Chondrocyte (in vitro differentiated cells): ENCODE results near the gene THAP5. TPM values are rescaled to one million over a fixed set of nuclear protein-coding genes. Genes with fewer than 3 reads are reported as not detected.

Experiments
- DNase-seq: peaks from one replicate; pipeline ENCODE4 v3.0.0; 2021; ENCODE audit warnings: mixed read lengths, low spot score
- H3K27ac Mint-ChIP-seq: one replicate; pipeline ENCODE4 v1.8.0; 2021; ENCODE audit warnings: mild to moderate bottlenecking, moderate library complexity, mixed read lengths; ENCODE audit not compliant: unreplicated experiment
- H3K27me3 Mint-ChIP-seq: 2 replicates; pipeline ENCODE4 v1.8.0; 2021; ENCODE audit warnings: low read depth, mixed read lengths
- H3K36me3 Mint-ChIP-seq: 2 replicates; pipeline ENCODE4 v1.8.0; 2021; ENCODE audit warnings: low read depth, mixed read lengths
- H3K4me1 Mint-ChIP-seq: 2 replicates; pipeline ENCODE4 v1.8.0; 2021; ENCODE audit warnings: low read depth, mild to moderate bottlenecking, mixed read lengths
- H3K4me3 Mint-ChIP-seq: one replicate; pipeline ENCODE4 v1.8.0; 2021; ENCODE audit warnings: mild to moderate bottlenecking, moderate library complexity, mixed read lengths; ENCODE audit not compliant: unreplicated experiment
- H3K9me3 Mint-ChIP-seq: 2 replicates; pipeline ENCODE4 v1.8.0; 2021; ENCODE audit warnings: low read depth, mixed read lengths
- CTCF ChIP-seq: fragments of 200-600 bp; sonication (generic); IDR thresholded peaks from 2 replicates; pipeline ENCODE4 v1.5.0; 2021; ENCODE audit warnings: antibody characterized with exemption, mild to moderate bottlenecking, moderate library complexity
- total RNA-seq: library from RNA; stranded (reverse); gene quantifications from 3 replicates; pipeline ENCODE4 v1.2.1, GENCODE V29; 2021

The THAP5 gene
- total RNA-seq, 1 donor from 2014 or later, result 22.4 TPM

GRCh38 chr7:108592646-108593201 lies 23.2 kb upstream of the THAP5 start:
- no peak overlapping the region for H3K27ac Mint-ChIP-seq
- no peak overlapping the region for H3K4me3 Mint-ChIP-seq
- DNase-seq, result no peak
- H3K36me3 Mint-ChIP-seq, result no peaks in the 10 kb centered on the region
- no peaks in the 10 kb centered on the region for H3K27me3 Mint-ChIP-seq
- no peaks in the 10 kb centered on the region for H3K9me3 Mint-ChIP-seq
- peaks cover 12% of the 10 kb centered on the region for H3K4me1 Mint-ChIP-seq
- TF ChIP-seq CTCF, result peak; percentile 58

- no peak for DNase-seq
- Mint-ChIP-seq H3K4me3 (no peak overlapping the region), H3K36me3 (no peaks in the 10 kb centered on the region), H3K27ac (no peak overlapping the region), H3K9me3 (no peaks in the 10 kb centered on the region), H3K4me1 (peaks cover 12% of the 10 kb centered on the region), H3K27me3 (peaks cover 6% of the 10 kb centered on the region)
- TF ChIP-seq CTCF, result no peak
These were observed 21.1 kb upstream of the THAP5 start for GRCh38 chr7:108590606-108591005.

DNA sequence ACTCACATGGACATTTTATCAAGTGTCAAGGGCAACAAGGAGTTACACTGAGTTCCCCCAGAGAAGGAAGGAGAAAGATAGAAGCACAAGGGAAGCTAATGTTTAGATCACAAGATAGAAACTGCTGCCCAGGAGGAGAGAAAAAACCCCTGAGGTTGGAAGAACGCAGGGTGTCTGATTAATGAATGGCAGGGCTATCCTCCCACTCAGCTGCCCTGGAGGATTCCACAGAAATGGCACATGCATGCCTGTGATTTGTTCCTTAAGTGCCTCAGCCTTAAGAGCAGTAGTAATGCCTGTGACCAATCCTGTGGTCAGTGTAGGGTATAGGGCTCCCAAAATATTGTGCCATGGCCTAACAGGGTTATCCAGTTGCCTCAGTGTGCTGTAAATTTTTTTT lies 20.4 kb upstream of the THAP5 start:
- no peaks in the 10 kb centered on the region for H3K36me3 Mint-ChIP-seq
- H3K4me3 Mint-ChIP-seq, result no peak overlapping the region
- H3K9me3 Mint-ChIP-seq, result no peaks in the 10 kb centered on the region
- no peak for DNase-seq
- no peak for TF ChIP-seq CTCF
- H3K27me3 Mint-ChIP-seq, result peaks cover 6% of the 10 kb centered on the region
- peak overlapping the region; percentile 55 for H3K27ac Mint-ChIP-seq
- H3K4me1 Mint-ChIP-seq, result peaks cover 12% of the 10 kb centered on the region

DNA sequence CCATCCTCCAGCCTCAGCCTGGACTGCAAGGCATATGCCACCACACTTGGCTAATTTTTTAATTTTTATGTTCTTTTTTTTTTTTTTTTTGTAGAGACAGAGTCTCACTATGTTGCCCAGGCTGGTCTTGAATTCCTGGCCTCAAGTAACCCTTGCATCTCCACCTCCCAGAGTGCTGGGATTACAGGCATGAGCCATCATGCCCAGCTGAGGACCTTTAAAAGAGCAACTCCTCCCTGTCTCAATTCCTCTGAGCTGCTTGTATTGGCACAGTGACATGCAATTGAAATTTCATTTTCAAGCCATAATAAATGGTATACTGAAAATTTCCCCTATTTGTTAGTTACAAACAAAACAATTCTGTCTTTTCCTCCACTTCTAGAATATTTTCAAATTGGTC lies 19.7 kb upstream of the THAP5 start:
- no peaks in the 10 kb centered on the region for H3K9me3 Mint-ChIP-seq
- TF ChIP-seq CTCF, result no peak
- H3K27me3 Mint-ChIP-seq, result peaks cover 6% of the 10 kb centered on the region
- no peak for DNase-seq
- H3K4me1 Mint-ChIP-seq, result peaks cover 12% of the 10 kb centered on the region
- H3K27ac Mint-ChIP-seq, result no peak overlapping the region
- no peaks in the 10 kb centered on the region for H3K36me3 Mint-ChIP-seq
- no peak overlapping the region for H3K4me3 Mint-ChIP-seq

DNA sequence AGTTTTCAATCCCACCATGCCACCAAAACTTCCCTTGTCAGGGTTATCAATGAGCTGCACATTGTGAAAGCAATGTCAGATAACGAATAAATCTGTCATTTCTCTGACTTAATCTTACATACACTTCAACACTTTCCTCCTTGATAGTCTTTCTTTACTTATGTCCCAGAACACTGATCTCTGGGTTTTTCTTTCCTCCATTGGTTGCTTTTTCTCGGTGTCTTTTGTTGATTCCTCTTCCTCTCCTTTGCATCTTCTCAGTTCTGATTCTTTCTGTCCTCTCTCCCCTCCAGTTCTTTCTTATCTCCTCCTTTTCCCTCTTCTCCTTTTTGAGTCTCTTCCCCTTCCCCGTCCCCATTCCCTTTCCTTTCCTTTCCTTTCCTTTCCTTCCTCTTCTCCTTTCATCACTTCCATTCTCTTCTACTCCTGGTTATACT lies 16.8 kb upstream of the THAP5 start:
- DNase-seq, result no peak
- H3K27me3 Mint-ChIP-seq, result peaks cover 6% of the 10 kb centered on the region
- H3K4me1 Mint-ChIP-seq, result peaks cover 25% of the 10 kb centered on the region
- no peak overlapping the region for H3K27ac Mint-ChIP-seq
- no peaks in the 10 kb centered on the region for H3K36me3 Mint-ChIP-seq
- TF ChIP-seq CTCF, result no peak
- H3K4me3 Mint-ChIP-seq, result no peak overlapping the region
- no peaks in the 10 kb centered on the region for H3K9me3 Mint-ChIP-seq
